ENCODE measurements around the gene SLC2A9.

The SLC2A9 gene

GRCh38 chr4:10018818-10019461 is 2.4 kb downstream of the SLC2A9 start:
- DNase-seq: peak; percentile 94

GRCh38 chr4:10017037-10017893 is 4.0 kb downstream of the SLC2A9 start:
- no peak for DNase-seq

- DNase-seq: no peak
Measured at GRCh38 chr4:10016169-10016568, 5.1 kb downstream of the SLC2A9 start.

- no peak for DNase-seq
Measured at GRCh38 chr4:10015140-10015753, 6.0 kb downstream of the SLC2A9 start.

- DNase-seq: no peak
Measured at GRCh38 chr4:10013722-10014121, 7.6 kb downstream of the SLC2A9 start.

- no peak for DNase-seq
Measured at GRCh38 chr4:10011885-10012284, 9.4 kb downstream of the SLC2A9 start.

GRCh38 chr4:10011277-10011676 is 10.0 kb downstream of the SLC2A9 start:
- DNase-seq: no peak

- DNase-seq: no peak
Measured at GRCh38 chr4:10009861-10010500, 11.3 kb downstream of the SLC2A9 start.

GRCh38 chr4:10008609-10009005 is 12.7 kb downstream of the SLC2A9 start:
- no peak for DNase-seq

- DNase-seq: no peak
Measured at GRCh38 chr4:10007793-10008608, 13.3 kb downstream of the SLC2A9 start.

- DNase-seq: no peak
Measured at GRCh38 chr4:10007436-10007740, 13.9 kb downstream of the SLC2A9 start.

GRCh38 chr4:10006601-10007435 is 14.5 kb downstream of the SLC2A9 start:
- peak; percentile 15 for DNase-seq

GRCh38 chr4:10006231-10006600 is 15.1 kb downstream of the SLC2A9 start:
- peak; percentile 22 for DNase-seq

GRCh38 chr4:10005632-10006031 is 15.7 kb downstream of the SLC2A9 start:
- no peak for DNase-seq

GRCh38 chr4:10003666-10004065 is 17.6 kb downstream of the SLC2A9 start:
- DNase-seq: no peak

GRCh38 chr4:10002278-10002677 is 19.0 kb downstream of the SLC2A9 start:
- DNase-seq: no peak

GRCh38 chr4:10001757-10002156 is 19.5 kb downstream of the SLC2A9 start:
- no peak for DNase-seq

GRCh38 chr4:9999956-10000561 is 21.2 kb downstream of the SLC2A9 start:
- DNase-seq: peak; percentile 28

- DNase-seq: no peak
Measured at GRCh38 chr4:9997886-9998285, 23.4 kb downstream of the SLC2A9 start.

- DNase-seq: no peak
Measured at GRCh38 chr4:9996319-9997110, 24.8 kb downstream of the SLC2A9 start.

Measured in fibroblast of skin of right quadriceps (primary cell).